Thoracic aorta (tissue), 2 donors: ENCODE measurements around the gene MMS22L. TPM values are rescaled to one million over a fixed set of nuclear protein-coding genes. Genes with fewer than 3 reads are reported as not detected.

ENCODE experiments used
- ATAC-seq: fragments of 150-250 bp; one replicate; pipeline ENCODE4 v1.8.0; 2017; ENCODE audit warnings: low read depth; ENCODE audit not compliant: insufficient number of reproducible peaks, low FRiP score
- DNase-seq: peaks from one replicate; pipeline ENCODE4 v3.0.0-alpha.2; 2020; ENCODE audit warnings: low spot score
- H3K27ac ChIP-seq, 2 donors: fragments of 200-600 bp; sonication (generic); 1 replicate in 1 of 2; 2 replicates in 1 of 2; pipeline ENCODE4 v1.5.1; 2016; ENCODE audit warnings: mild to moderate bottlenecking in 2 of 2, moderate library complexity in 2 of 2
- H3K27me3 ChIP-seq: fragments of 200-600 bp; sonication (generic); replicated peaks from 2 replicates; pipeline ENCODE4 v1.6.0; 2016; ENCODE audit warnings: mild to moderate bottlenecking; ENCODE audit not compliant: insufficient read depth
- H3K36me3 ChIP-seq: fragments of 200-600 bp; sonication (generic); one replicate; pipeline ENCODE4 v1.5.1; 2016
- H3K4me1 ChIP-seq, 2 donors: fragments of 200-600 bp; sonication (generic); 1 replicate in 1 of 2; 2 replicates in 1 of 2; pipeline versions ENCODE4 v1.5.1 to v1.6.0; 2016; ENCODE audit warnings: low read depth in 2 of 2, mild to moderate bottlenecking in 1 of 2; ENCODE audit not compliant: control insufficient read depth in 1 of 2
- H3K4me3 ChIP-seq: fragments of 200-600 bp; sonication (generic); 2 replicates; pipeline ENCODE4 v1.5.1; 2016; ENCODE audit warnings: mild to moderate bottlenecking
- H3K9me3 ChIP-seq: fragments of 200-600 bp; sonication (generic); 2 replicates; pipeline ENCODE4 v1.5.1; 2016
- total RNA-seq, 2 donors: library from RNA; depleted of rRNA; stranded (reverse); fragments of >200 nt; gene quantifications; one replicate each; pipeline versions ENCODE4 v1.1.0 to v1.2.3, GENCODE V29; 2016
- TF ChIP-seq, protein P1 (sequence below): fragments of 200-600 bp; sonication (generic); IDR thresholded peaks from one replicate; pipeline ENCODE4 v1.5.1; 2019; ENCODE audit warnings: antibody characterized with exemption

MMS22L gene
- total RNA-seq, 2 donors from 2014 or later: 4.3 to 5.3 TPM

DNA sequence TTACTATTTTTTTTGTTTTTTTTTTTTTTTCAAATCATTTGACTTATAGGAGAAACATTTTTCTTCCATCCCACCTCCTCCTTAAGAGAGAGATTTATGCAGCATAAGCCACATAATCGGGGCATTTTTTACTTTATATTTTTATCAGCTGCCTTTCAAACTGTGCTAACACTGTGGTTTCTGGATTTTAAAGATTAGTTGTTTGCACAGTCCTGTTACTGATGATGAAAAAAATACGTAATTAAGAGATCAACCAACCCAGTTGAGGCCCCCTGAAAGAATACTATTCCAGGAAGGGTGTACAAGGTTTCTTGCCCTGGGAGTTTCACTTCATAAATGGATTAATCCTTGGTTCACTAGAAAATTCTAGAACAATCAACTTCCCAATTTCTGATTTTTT, 68.3 kb downstream of the MMS22L start:
- no peak for DNase-seq
- no peaks in the 10 kb centered on the region for H3K9me3 ChIP-seq
- ATAC-seq: no peak

DNA sequence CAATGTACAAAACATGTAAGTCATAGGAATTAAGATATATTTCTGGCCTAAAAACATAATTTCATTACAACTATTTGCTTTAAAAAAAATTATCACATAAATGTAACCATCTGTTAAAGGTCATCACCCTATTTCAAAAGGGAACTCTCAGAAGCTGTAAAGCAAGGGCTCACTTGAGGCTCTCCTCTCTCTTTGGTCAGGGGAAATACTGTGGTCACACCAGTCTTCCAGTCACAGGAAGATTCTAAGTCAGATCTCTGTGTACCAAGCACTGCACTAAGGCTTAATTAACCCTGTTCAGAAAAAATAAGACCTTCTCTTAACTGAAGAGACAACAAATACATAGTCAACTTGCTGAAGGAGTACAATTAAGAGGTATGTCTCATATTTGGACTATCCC, 75.6 kb downstream of the MMS22L start:
- H3K27me3 ChIP-seq: no peaks in the 10 kb centered on the region
- no peaks in the 10 kb centered on the region for H3K36me3 ChIP-seq
- no peaks in the 10 kb centered on the region for H3K9me3 ChIP-seq
- ATAC-seq: no peak
- H3K4me3 ChIP-seq: no peak overlapping the region
- H3K4me1 ChIP-seq: no peaks in the 10 kb centered on the region
- no peak for DNase-seq
- TF ChIP-seq, protein P1, sequence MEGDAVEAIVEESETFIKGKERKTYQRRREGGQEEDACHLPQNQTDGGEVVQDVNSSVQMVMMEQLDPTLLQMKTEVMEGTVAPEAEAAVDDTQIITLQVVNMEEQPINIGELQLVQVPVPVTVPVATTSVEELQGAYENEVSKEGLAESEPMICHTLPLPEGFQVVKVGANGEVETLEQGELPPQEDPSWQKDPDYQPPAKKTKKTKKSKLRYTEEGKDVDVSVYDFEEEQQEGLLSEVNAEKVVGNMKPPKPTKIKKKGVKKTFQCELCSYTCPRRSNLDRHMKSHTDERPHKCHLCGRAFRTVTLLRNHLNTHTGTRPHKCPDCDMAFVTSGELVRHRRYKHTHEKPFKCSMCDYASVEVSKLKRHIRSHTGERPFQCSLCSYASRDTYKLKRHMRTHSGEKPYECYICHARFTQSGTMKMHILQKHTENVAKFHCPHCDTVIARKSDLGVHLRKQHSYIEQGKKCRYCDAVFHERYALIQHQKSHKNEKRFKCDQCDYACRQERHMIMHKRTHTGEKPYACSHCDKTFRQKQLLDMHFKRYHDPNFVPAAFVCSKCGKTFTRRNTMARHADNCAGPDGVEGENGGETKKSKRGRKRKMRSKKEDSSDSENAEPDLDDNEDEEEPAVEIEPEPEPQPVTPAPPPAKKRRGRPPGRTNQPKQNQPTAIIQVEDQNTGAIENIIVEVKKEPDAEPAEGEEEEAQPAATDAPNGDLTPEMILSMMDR: no peak
- no peak overlapping the region for H3K27ac ChIP-seq

More for the DNA sequence above, 68.3 kb downstream of the MMS22L start:
- no peaks in the 10 kb centered on the region for H3K27me3 ChIP-seq
- H3K36me3 ChIP-seq: no peaks in the 10 kb centered on the region
- no peak overlapping the region for H3K27ac ChIP-seq
- no peak overlapping the region for H3K4me3 ChIP-seq
- TF ChIP-seq, protein P1: no peak
- H3K4me1 ChIP-seq: no peaks in the 10 kb centered on the region

DNA sequence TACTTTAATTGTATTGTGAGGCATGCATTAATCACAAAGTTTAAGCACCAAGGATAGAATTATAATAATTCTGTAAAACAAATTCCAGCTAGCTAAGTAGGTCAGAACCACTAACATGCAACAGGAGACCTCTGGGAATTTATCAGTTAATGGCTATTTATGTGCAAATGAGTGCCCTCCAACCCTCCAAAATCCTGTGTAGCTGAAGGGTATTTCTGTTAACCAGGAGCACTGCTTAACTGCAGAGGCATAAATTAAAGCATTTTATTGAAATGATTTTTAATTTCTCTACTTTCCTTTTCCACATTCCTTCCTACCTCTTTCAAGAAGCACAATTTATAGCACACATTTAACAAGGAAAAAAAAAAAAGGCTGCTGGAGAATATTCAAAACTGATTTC, 77.0 kb downstream of the MMS22L start:
- H3K9me3 ChIP-seq: no peaks in the 10 kb centered on the region
- no peak for ATAC-seq
- no peak for DNase-seq
- H3K27me3 ChIP-seq: no peaks in the 10 kb centered on the region
- H3K27ac ChIP-seq: no peak overlapping the region
- TF ChIP-seq, protein P1: no peak
- no peaks in the 10 kb centered on the region for H3K36me3 ChIP-seq
- H3K4me1 ChIP-seq: no peaks in the 10 kb centered on the region
- no peak overlapping the region for H3K4me3 ChIP-seq

DNA sequence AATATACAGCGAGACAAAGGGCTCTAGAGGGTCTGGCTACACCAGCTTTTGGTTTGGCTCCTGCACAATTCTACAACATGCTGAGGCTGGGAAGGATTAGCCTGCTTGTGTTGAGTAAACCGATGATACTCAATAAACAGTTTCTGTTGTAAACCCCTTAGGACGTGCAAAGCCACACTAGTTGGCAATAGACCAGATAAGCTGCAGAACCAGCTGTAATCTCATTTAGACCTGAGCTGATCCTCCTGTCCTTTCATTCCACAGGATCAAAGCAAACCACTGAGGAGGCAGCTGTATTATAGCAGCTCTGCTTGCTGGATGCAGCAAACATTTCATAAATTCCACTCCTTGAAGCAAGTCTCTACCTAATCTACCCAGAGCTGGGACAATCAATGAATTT, 79.7 kb downstream of the MMS22L start:
- Histone ChIP-seq H3K4me1 (no peaks in the 10 kb centered on the region), H3K36me3 (no peaks in the 10 kb centered on the region), H3K27ac (no peak overlapping the region), H3K4me3 (no peak overlapping the region), H3K27me3 (no peaks in the 10 kb centered on the region), H3K9me3 (no peaks in the 10 kb centered on the region)
- ATAC-seq: no peak
- TF ChIP-seq, protein P1: no peak
- no peak for DNase-seq

DNA sequence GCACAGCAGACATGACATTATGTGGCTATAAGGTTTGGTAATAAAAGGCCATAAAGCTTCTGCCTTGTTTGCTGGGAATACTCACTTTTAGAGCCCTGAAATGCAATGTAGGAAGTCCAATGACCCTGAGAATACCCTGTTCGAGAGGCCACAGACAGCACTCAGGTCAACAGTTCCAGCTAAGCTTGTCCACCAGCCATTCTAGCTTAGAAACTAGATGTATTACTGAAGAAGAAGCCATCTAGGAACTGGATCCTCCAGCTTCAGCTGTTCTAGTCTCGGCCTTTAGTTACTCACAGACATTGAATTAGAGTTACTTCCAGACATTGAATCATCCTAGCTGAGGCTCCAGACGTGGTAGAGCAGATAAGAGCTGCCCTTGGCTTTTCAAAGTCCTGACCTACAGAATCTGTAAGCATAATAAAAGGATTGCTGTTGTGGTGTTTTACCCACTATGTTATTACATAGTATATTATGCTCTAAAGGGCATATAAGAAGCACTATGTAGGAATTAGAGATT, 84.9 kb downstream of the MMS22L start:
- H3K4me3 ChIP-seq: no peak overlapping the region
- DNase-seq: no peak
- TF ChIP-seq, protein P1: no peak
- H3K36me3 ChIP-seq: no peaks in the 10 kb centered on the region
- no peaks in the 10 kb centered on the region for H3K27me3 ChIP-seq
- no peak for ATAC-seq
- no peak overlapping the region for H3K27ac ChIP-seq
- H3K9me3 ChIP-seq: no peaks in the 10 kb centered on the region
- H3K4me1 ChIP-seq: no peaks in the 10 kb centered on the region
